ENCODE results near the gene RASGRF2. TPM values are rescaled to one million over a fixed set of nuclear protein-coding genes. Genes with fewer than 3 reads are reported as not detected.

RASGRF2 gene
- total and polyA plus RNA-seq, 2 of the 8 experiments (the other 6 are each of a cell fraction or from before 2014, with no cell fraction given): 2.6 to 29.5 TPM

DNA sequence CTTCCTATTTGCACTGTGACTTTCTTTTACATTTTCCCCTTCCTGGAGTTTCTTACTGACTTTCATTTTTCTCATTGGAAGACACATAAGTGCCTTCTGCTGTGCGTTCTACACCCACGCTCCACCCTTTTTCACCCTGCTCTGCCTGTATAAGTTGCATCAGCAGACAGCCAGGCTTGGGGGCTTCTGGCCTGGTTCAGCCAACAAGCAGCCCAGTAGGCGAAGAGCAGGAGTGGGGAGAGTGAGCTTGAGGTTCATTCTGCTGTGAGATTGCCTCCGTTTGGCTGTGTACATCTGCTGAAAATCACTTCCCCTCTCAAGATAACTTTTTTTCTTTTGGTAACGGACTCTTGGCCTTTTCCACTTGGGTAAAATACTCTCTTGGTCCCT is 38.4 kb downstream of the RASGRF2 start:
- no peak overlapping the region for H2BK20ac ChIP-seq (ENCODE audit: low read length)
- H3K27ac ChIP-seq (ENCODE audit: low read depth, low read length): no peak overlapping the region
- no peak overlapping the region for H3K23ac ChIP-seq (ENCODE audit: insufficient read length)
- no peaks in the 10 kb centered on the region; a peak in 1 of 4 replicates for H3K79me2 ChIP-seq (ENCODE audit: control insufficient read depth in 1 of 2, insufficient read depth in 2 of 2, low read length in 2 of 2)
- no peak overlapping the region for H3K9ac ChIP-seq (replicated peaks in 1 of 4; ENCODE audit: extremely low read depth in 1 of 4, low read depth in 3 of 4, low read length in 3 of 4)
- H2BK12ac ChIP-seq (ENCODE audit: low read depth, low read length): no peak overlapping the region
- H3K79me1 ChIP-seq (ENCODE audit: low read depth, low read length): no peaks in the 10 kb centered on the region; the same call in 1 of the 2 replicates
- H2AK5ac ChIP-seq (ENCODE audit: low read depth, low read length): no peak overlapping the region
- no peak overlapping the region for H4K8ac ChIP-seq (ENCODE audit: extremely low read depth, insufficient read depth, low read length)
- H3K4me3 ChIP-seq (ENCODE audit: extremely low read depth in 1 of 4, insufficient read depth in 2 of 4, low read depth in 3 of 4, low read length in 4 of 4): no peak overlapping the region
- CTCF ChIA-PET (ENCODE audit: partially characterized antibody): interaction anchor here (1.1 kb wide), 1 partner anchor 14 kb away, joined by 3 read pairs; no protein-coding TSS in a partner anchor
- no peak overlapping the region for H2BK120ac ChIP-seq (replicated peaks; ENCODE audit: low read depth, low read length)
- no peak for DNase-seq (ENCODE audit: low read depth in 1 of 2, low spot score in 2 of 2)
- H3K27me3 ChIP-seq (replicated peaks in 1 of 4; ENCODE audit: control insufficient read depth in 3 of 4, extremely low read depth in 1 of 4, insufficient read depth in 3 of 4, low read length in 3 of 4): no peaks in the 10 kb centered on the region
- no peaks in the 10 kb centered on the region for H3K36me3 ChIP-seq (ENCODE audit: control insufficient read depth in 2 of 4, insufficient read depth in 4 of 4, low read length in 3 of 4)
- no peaks in the 10 kb centered on the region for H4K20me1 ChIP-seq (replicated peaks in 1 of 2; ENCODE audit: control insufficient read depth in 1 of 2, insufficient read depth in 2 of 2, low read length in 2 of 2)
- H2BK15ac ChIP-seq (ENCODE audit: low read length): no peak overlapping the region
- no peak overlapping the region for H3K14ac ChIP-seq (ENCODE audit: insufficient read length)
- TF ChIP-seq EP300 (IDR thresholded peaks at IDR 0.05; ENCODE audit: borderline replicate concordance in 1 of 2, low read depth in 2 of 2, low read length in 2 of 2): no peak
- no peak for TF ChIP-seq SUZ12 (IDR thresholded peaks at IDR 0.05; ENCODE audit: low read length)
- no peak for TF ChIP-seq TEAD4 (IDR thresholded peaks at IDR 0.05; ENCODE audit: low read depth, low read length)
- TF ChIP-seq, protein P1, sequence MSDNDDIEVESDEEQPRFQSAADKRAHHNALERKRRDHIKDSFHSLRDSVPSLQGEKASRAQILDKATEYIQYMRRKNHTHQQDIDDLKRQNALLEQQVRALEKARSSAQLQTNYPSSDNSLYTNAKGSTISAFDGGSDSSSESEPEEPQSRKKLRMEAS (IDR thresholded peaks at IDR 0.05): no peak
- no peak for TF ChIP-seq USF2 (IDR thresholded peaks at IDR 0.05; ENCODE audit: low read length)
- no peak for TF ChIP-seq YY1 (IDR thresholded peaks at IDR 0.05; ENCODE audit: low read depth, low read length)
- no peak for TF ChIP-seq POLR2A (IDR thresholded peaks at IDR 0.05; ENCODE audit: control extremely low read depth in 1 of 2, low read depth in 2 of 2, low read length in 2 of 2)
- no peak for TF ChIP-seq RFX5 (IDR thresholded peaks at IDR 0.05; ENCODE audit: borderline replicate concordance, low read depth, low read length)
- no peak for TF ChIP-seq SP2 (IDR thresholded peaks at IDR 0.05; ENCODE audit: low read length)
- TF ChIP-seq MAFK (IDR thresholded peaks at IDR 0.05; ENCODE audit: low read depth, low read length): no peak
- TF ChIP-seq ZNF274 (IDR thresholded peaks at IDR 0.05; ENCODE audit: borderline replicate concordance, extremely low read depth, low read length): no peak
- 99% methylated on average over 5 of the region's 5 CpGs; no CpG with 5 or more reads in 1 of the 2 experiments for WGBS, 2 experiments (ENCODE audit: extremely low coverage in 1 of 2, insufficient coverage in 1 of 2, insufficient read length in 1 of 2, insufficient replicate concordance in 2 of 2, low coverage in 1 of 2, low lambda C conversion rate in 2 of 2, missing lambda C conversion rate in 1 of 2)
- H4K5ac ChIP-seq (ENCODE audit: insufficient read length, low read depth, low read length): no peak overlapping the region
- no peak for FAIRE-seq
- H2BK5ac ChIP-seq (ENCODE audit: low read depth, low read length): no peak overlapping the region
- no peak overlapping the region; the same call in 1 of the 2 replicates for H3K18ac ChIP-seq (ENCODE audit: extremely low read depth, low read length)
- no peaks in the 10 kb centered on the region for H3K4me1 ChIP-seq (replicated peaks in 1 of 4; ENCODE audit: control insufficient read depth in 3 of 4, insufficient read depth in 4 of 4, low read length in 3 of 4)
- POLR2A ChIA-PET (ENCODE audit: partially characterized antibody): no interaction called here
- H4K91ac ChIP-seq (replicated peaks; ENCODE audit: insufficient read length, low read length): no peak overlapping the region
- H3K23me2 ChIP-seq (ENCODE audit: low read depth, low read length): no peaks in the 10 kb centered on the region
- no peak overlapping the region for H2AFZ ChIP-seq (ENCODE audit: low read length)
- H3K4ac ChIP-seq (replicated peaks; ENCODE audit: insufficient read length, low read depth, low read length): no peak overlapping the region
- no peak overlapping the region for H3K4me2 ChIP-seq (ENCODE audit: insufficient read depth in 1 of 2, low read depth in 2 of 2, low read length in 2 of 2)
- H3K56ac ChIP-seq (replicated peaks; ENCODE audit: insufficient read length, low read depth, low read length): no peak overlapping the region
- no peaks in the 10 kb centered on the region for H3K9me3 ChIP-seq (ENCODE audit: insufficient read depth in 2 of 2, low read depth in 1 of 2, low read length in 1 of 2)

Data from H1 (cell line).